ENCODE measurements around the gene GRM7. TPM values are rescaled to one million over a fixed set of nuclear protein-coding genes. Genes with fewer than 3 reads are reported as not detected.

Gene GRM7
- total and polyA plus RNA-seq, 2 of the 4 experiments (the other 2 are of a cell fraction) = not detected

DNA sequence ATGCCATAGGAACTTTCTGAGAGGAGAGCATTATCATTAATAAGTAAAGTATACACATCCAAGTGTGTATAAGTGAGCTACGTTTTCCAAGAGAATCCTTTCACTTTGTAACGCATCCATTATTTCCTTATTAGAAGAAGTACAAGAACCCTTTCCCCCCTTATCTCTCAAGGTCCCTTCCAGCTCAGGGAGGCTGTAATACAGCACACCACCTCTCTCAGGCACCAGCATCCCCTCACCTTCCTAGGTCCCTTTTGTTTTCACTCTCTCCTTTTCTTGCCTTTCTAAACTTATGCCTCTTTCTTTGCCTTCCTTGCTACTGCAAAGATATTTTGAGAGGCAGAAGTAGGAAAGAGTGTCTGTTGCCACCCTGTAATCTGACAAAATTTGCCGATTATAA is 446.0 kb downstream of the GRM7 start:
- Histone ChIP-seq H4K91ac (ENCODE audit: insufficient read depth, low read depth, low read length) (no peak overlapping the region), H3K4me3 (ENCODE audit: insufficient read depth, low read depth, low read length) (no peak overlapping the region), H2AFZ (replicated peaks; ENCODE audit: low read length, poor library complexity) (no peak overlapping the region), H3K4me1 (ENCODE audit: control insufficient read depth, insufficient read depth, low read length) (no peaks in the 10 kb centered on the region), H4K20me1 (ENCODE audit: insufficient read depth, low read length) (no peaks in the 10 kb centered on the region), H2BK120ac (ENCODE audit: low read depth, low read length) (no peak overlapping the region), H3K9me1 (ENCODE audit: insufficient read depth, low read length) (no peaks in the 10 kb centered on the region), H3K27me3 (ENCODE audit: control insufficient read depth, insufficient read depth, low read length) (no peaks in the 10 kb centered on the region), H2BK20ac (ENCODE audit: low read depth, low read length) (no peak overlapping the region), H3K14ac (replicated peaks; ENCODE audit: low read depth, low read length) (no peak overlapping the region), H3K9me3 (ENCODE audit: control insufficient read depth, insufficient read depth, low read length) (peaks cover 15% of the 10 kb centered on the region), H4K8ac (ENCODE audit: low read depth in 2 of 2, low read length in 2 of 2) (no peak overlapping the region), H2BK5ac (ENCODE audit: low read depth, low read length, poor library complexity, severe bottlenecking) (no peak overlapping the region), H3K4ac (ENCODE audit: low read depth, low read length) (no peak overlapping the region), H3K79me1 (ENCODE audit: low read depth in 1 of 2, low read length in 2 of 2) (no peaks in the 10 kb centered on the region), H3K4me2 (ENCODE audit: low read depth, low read length) (no peak overlapping the region), H3K9ac (ENCODE audit: low read depth, low read length) (no peak overlapping the region), H3K27ac (ENCODE audit: insufficient read depth, low read length) (no peak overlapping the region), H4K5ac (ENCODE audit: low read depth, low read length) (no peak overlapping the region), H3K18ac (ENCODE audit: low read depth, low read length) (no peak overlapping the region), H2AK9ac (replicated peaks; ENCODE audit: low read depth, low read length, poor library complexity) (no peak overlapping the region), H2AK5ac (ENCODE audit: low read depth, low read length) (no peak overlapping the region), H3K56ac (ENCODE audit: extremely low read depth, insufficient read depth, low read length) (no peak overlapping the region), H2BK15ac (ENCODE audit: low read depth, low read length) (no peak overlapping the region), H3K36me3 (ENCODE audit: control insufficient read depth, insufficient read depth, low read length) (no peaks in the 10 kb centered on the region), H3K23ac (ENCODE audit: low read depth, low read length) (no peak overlapping the region)
- WGBS, 2 experiments (ENCODE audit: extremely low coverage in 2 of 2, insufficient read length in 1 of 2) = no CpG with 5 or more reads among the region's 3 CpGs
- in situ Hi-C loops (cut with MboI; ENCODE audit: low sequenced_read_pairs) (no loop called here), dilution Hi-C loops (cut with HindIII; ENCODE audit: low sequenced_read_pairs, unreplicated experiment) (no loop called here), intact Hi-C loops (cut with micrococcal nuclease) (no loop called here)
- DNase-seq (no peak), ATAC-seq (ENCODE audit: low read depth) (no peak)
- CTCF ChIA-PET = no interaction called here
- no TSS peak for BruUV-seq (replicated peaks)
- TF ChIP-seq CHD1 (IDR thresholded peaks at IDR 0.05; ENCODE audit: low read depth, low read length) = no peak
- no peak for TF ChIP-seq SMC3 (IDR thresholded peaks at IDR 0.05; ENCODE audit: low read depth, low read length)
- no peak for TF ChIP-seq BHLHE40 (IDR thresholded peaks at IDR 0.05; ENCODE audit: low read depth, low read length)
- no peak for TF ChIP-seq MXI1 (IDR thresholded peaks at IDR 0.05; ENCODE audit: borderline replicate concordance, low read depth, low read length)
- TF ChIP-seq, protein P1, sequence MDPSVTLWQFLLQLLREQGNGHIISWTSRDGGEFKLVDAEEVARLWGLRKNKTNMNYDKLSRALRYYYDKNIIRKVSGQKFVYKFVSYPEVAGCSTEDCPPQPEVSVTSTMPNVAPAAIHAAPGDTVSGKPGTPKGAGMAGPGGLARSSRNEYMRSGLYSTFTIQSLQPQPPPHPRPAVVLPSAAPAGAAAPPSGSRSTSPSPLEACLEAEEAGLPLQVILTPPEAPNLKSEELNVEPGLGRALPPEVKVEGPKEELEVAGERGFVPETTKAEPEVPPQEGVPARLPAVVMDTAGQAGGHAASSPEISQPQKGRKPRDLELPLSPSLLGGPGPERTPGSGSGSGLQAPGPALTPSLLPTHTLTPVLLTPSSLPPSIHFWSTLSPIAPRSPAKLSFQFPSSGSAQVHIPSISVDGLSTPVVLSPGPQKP (IDR thresholded peaks at IDR 0.05; ENCODE audit: borderline replicate concordance, low read depth, low read length) = no peak
- no peak for TF ChIP-seq RFX5 (IDR thresholded peaks at IDR 0.05; ENCODE audit: low read depth, low read length)
- TF ChIP-seq, protein P2, sequence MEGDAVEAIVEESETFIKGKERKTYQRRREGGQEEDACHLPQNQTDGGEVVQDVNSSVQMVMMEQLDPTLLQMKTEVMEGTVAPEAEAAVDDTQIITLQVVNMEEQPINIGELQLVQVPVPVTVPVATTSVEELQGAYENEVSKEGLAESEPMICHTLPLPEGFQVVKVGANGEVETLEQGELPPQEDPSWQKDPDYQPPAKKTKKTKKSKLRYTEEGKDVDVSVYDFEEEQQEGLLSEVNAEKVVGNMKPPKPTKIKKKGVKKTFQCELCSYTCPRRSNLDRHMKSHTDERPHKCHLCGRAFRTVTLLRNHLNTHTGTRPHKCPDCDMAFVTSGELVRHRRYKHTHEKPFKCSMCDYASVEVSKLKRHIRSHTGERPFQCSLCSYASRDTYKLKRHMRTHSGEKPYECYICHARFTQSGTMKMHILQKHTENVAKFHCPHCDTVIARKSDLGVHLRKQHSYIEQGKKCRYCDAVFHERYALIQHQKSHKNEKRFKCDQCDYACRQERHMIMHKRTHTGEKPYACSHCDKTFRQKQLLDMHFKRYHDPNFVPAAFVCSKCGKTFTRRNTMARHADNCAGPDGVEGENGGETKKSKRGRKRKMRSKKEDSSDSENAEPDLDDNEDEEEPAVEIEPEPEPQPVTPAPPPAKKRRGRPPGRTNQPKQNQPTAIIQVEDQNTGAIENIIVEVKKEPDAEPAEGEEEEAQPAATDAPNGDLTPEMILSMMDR (conservative IDR thresholded peaks at IDR 0.05; ENCODE audit: low read depth, low read length) = no peak
- no peak for TF ChIP-seq MAZ (IDR thresholded peaks at IDR 0.05; ENCODE audit: borderline replicate concordance, low read depth, low read length)
- TF ChIP-seq RAD21 (IDR thresholded peaks at IDR 0.05; ENCODE audit: low read length) = no peak
- TF ChIP-seq, protein P3, sequence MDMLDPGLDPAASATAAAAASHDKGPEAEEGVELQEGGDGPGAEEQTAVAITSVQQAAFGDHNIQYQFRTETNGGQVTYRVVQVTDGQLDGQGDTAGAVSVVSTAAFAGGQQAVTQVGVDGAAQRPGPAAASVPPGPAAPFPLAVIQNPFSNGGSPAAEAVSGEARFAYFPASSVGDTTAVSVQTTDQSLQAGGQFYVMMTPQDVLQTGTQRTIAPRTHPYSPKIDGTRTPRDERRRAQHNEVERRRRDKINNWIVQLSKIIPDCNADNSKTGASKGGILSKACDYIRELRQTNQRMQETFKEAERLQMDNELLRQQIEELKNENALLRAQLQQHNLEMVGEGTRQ (IDR thresholded peaks at IDR 0.05; ENCODE audit: low read depth, low read length) = no peak
- TF ChIP-seq POLR2A (IDR thresholded peaks at IDR 0.05; ENCODE audit: low read depth, low read length) = no peak
- TF ChIP-seq FOS (IDR thresholded peaks at IDR 0.05; ENCODE audit: low read depth, low read length) = no peak
- no peak for TF ChIP-seq CEBPB (IDR thresholded peaks at IDR 0.05; ENCODE audit: low read depth, low read length)
- TF ChIP-seq RCOR1 (IDR thresholded peaks at IDR 0.05; ENCODE audit: insufficient replicate concordance, low read length) = no peak
- no peak for TF ChIP-seq MAFK (IDR thresholded peaks at IDR 0.05; ENCODE audit: low read depth, low read length)
- TF ChIP-seq NFE2L2 (IDR thresholded peaks at IDR 0.05; ENCODE audit: low read depth, low read length) = no peak
- POLR2A ChIA-PET (ENCODE audit: unreplicated experiment) = no interaction called here

All from IMR-90 (cell line).